ENCODE results near the gene HDAC9.

The HDAC9 gene

DNA sequence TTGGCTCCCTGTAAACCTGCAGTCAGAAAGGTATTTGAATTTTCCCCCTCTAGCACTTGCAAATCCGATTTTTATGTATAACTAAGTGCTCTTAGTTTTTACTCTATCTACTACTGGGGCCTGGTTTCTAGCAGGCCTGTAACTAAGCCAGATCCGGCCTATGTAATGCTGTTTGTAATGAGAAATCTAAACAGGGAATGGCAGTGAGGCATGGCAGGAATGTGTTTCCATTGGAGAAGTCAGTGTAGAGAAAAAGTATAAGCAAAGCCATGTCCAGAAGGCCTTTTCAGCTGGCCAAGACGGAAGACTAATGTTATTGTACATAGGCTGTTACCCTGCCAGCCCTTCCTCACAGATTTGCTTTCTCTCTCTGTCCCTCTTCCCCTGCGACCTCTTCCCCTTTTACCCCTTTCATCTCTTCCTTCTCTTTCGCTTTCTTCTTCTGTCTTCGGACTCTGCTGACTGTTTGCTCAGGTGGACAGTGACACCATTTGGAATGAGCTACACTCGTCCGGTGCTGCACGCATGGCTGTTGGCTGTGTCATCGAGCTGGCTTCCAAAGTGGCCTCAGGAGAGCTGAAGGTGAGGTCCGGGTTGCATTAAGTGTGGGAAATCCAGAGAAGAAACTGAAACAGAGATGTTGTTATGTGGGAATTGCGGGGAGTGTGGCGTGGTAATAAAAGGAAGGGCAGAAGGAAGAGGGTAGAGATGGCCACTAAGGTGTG is 297.5 kb downstream of the HDAC9 start:
- DNase-seq (ENCODE audit: low spot score) = peak; percentile 33

DNA sequence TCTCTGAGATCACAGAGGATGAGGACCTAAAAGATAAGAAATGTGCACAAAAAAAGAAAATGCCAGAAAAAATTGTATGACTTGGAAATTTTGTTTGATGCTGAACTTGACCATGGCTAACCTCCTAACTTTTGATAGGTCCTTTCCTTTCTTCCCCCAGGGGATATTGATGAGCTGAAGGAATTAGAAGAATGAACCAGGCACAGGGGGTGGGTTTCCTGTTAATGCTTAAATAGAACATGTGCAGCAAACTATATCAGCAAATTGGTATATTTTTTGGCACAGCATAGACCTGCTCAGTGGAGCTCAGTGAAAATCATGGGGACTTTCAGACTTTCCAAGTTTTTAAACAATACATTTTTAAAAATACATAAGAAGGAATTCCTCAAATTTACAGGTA is 300.7 kb downstream of the HDAC9 start:
- no peak for DNase-seq (ENCODE audit: low spot score)

DNA sequence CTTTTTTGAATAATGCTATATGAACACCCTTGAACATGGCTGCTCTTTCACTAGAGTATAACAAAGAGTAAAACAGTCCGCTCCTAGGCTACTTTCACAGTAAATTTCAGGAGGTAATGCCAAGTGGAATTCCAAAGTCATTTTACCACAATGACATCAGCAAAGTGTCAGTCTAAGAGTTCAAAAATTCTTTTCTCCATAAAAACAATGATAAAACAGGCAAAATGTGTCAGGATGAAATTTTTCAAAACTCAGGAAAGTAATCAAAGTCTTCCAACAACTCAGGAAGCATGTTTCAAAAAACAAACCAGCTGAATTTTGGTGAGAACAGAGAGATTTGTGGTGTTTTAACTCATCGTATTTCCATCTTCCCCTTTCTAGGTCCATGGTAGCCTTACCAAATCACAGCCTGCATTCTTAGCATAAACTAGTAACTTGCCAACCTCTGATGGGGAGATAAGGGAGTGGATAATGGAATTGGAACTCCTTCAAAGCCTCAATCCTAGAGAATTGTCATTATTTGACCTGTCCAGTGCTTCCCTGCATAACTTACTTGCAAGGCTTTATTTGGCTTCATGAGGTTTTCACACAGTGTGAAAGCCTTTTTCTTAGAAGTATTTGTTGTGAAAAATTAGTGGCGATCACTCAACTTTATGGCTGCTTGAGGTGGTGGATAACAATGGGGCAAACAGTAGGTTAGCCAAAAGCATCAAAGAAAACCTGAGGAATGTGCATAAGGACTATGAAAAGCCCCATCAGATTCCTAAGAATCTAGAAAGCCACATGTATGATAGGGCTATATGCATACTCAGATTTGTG is 302.7 kb downstream of the HDAC9 start:
- DNase-seq (ENCODE audit: low spot score) = no peak

DNA sequence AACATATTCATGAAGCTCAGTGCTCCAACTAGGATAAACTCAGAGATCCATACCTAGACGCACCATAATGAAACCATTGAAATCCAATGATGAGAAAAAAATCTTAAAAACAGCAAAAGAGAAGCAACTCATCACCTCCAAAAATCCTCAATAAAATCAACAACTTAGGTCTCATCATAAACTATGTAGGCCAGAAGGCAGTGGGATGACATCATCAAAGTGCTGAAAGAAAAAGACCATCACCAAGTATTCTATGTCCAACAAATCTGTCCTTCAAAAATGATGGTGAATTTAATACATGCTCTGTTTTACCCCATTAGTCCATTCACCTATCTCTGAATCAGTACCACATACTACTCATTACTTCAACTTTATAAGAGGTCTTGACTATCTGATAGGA is 304.4 kb downstream of the HDAC9 start:
- DNase-seq (ENCODE audit: low spot score) = no peak

DNA sequence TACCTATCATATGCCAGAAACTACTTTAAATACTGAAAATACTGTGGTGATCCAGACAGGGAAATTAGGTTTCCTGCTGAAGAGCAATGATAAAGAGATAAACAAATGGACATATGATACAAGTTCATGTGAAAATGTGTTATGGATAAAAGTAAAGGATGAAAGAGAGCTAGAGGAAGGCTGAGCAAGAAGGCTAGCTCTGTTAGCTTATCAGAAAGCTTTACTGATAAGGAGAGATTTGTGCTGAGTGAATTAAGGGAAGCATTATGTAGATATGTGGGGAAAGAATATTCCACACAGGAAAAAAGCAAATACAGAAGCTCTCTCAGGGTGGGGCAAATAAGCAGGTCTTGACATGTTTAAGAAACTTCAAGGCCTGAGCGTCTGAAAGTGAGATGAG is 308.4 kb downstream of the HDAC9 start:
- DNase-seq (ENCODE audit: low spot score) = no peak

DNA sequence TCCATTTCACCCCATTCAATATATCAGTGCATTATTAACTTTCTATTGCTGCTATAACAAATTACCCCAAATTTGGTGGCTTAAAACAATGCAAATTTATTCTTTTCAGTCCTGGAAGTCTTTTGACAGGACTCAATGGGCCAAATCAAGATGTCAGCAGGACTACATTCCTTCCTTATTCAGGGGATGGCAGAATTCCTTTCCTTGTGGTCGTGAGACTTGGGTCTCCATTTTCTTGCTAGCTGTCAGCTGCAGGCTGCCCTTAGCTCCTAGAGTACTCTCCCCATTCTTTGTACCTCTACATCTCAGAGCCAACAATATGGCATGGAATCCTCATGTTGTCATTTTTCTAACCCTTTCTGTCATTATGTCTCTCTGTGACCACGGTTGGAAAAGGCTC is 310.6 kb downstream of the HDAC9 start:
- no peak for DNase-seq (ENCODE audit: low spot score)

DNA sequence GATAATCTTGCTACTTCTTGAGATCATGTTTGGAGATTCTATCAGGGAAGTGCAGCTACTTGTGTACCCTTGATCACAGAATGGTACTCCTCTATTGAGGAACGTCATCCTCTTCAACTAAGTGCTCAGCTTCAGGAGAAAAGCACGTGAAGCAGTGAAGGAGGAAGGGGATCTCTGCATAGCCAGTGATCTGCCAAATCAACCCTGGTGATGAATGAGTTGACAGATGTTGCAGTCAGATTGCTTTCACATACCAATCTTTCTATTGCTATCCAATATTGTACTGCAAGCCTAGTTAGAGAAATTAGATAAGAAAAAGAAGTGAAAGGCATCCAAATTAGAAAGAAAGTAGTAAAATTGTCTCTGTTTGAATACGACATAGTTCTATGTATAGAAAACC is 312.5 kb downstream of the HDAC9 start:
- no peak for DNase-seq (ENCODE audit: low spot score)

DNA sequence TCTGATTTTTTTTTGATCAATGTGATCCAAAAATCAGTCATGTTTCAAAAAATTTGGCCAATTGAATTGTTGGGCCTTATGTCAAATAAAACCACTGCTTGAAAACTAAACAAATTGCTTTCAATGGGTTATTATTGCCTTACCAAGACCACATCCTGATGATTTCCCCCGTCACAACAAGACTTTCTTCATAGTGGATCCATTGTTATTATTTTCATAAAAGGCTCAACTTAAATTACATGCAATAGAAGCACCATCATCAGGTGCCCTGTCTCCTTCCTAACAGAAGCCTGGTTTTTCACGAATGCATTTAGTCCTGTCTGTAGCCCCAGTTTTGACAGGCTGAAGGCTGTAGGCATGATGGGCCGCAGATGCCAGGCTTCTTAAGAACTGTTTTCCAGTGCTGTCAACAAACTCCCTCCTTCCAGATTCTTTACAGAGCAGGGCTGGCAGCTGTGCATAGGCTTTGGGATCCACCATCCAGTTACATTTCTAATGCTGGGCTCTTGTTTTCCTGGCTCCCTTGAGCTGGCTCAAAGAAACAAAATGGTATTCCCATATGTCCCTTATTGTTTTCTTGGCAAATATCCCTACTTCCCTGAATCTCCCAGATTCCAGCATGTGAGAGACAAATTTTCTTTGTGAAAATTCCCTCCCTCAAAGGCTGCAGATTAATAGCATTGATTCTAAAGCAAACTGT is 319.9 kb downstream of the HDAC9 start:
- DNase-seq (ENCODE audit: low spot score) = no peak

DNA sequence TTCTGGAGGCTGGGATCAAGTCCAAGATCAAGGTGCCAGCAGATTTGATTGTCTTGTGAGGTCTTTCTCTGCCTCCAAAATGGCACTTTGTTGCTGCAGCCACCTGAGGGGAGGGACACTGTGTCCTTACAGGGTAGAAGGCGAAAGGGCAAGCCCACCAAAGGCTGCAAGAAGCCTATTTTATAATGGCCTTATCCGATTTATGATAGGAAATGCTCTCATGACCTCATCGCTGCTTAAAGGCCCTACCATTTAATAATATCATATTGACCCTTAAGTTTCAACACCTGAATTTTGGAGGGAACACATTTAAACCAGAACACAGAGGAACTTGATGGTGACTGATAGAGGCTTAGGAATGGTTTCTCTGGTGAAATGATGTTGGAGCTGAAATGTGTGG is 325.4 kb downstream of the HDAC9 start:
- DNase-seq (ENCODE audit: low spot score) = no peak

DNA sequence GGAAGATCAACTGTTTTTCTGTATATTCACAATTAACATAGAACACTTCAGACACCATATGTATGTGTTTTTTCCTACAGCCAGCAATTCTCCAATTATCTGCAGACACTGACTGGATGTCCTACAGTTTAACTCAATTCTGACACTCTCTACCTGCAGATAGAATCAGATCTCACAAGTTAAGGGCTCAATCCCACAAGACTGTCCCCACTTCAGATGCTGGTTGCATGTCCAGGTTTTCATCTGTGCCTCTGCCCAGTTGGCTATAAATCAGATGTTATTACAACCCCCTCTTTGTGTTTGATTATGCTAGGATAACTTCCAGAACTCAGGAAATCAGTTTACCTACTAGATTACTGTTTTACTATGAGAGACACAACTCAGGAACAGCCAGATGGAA is 326.0 kb downstream of the HDAC9 start:
- DNase-seq (ENCODE audit: low spot score) = no peak

DNA sequence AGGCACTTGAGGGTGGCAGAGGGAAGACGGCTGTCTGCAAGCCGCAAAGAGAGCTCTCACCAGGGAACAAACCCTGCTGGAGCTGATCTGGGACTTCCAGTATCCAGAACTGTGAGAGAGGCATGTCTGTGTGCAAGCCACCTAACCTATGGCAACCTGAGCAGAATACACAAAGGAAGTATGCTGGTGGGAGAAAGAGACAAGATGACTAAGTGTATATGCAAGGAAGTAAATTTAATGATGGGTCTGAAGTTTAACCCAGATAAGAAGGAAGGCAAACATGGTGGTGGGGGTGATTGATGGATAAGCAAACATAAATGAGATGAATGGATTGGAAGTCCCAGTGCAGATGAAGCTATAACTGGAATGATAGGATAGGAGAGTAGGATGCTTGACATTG is 328.6 kb downstream of the HDAC9 start:
- no peak for DNase-seq (ENCODE audit: low spot score)

DNA sequence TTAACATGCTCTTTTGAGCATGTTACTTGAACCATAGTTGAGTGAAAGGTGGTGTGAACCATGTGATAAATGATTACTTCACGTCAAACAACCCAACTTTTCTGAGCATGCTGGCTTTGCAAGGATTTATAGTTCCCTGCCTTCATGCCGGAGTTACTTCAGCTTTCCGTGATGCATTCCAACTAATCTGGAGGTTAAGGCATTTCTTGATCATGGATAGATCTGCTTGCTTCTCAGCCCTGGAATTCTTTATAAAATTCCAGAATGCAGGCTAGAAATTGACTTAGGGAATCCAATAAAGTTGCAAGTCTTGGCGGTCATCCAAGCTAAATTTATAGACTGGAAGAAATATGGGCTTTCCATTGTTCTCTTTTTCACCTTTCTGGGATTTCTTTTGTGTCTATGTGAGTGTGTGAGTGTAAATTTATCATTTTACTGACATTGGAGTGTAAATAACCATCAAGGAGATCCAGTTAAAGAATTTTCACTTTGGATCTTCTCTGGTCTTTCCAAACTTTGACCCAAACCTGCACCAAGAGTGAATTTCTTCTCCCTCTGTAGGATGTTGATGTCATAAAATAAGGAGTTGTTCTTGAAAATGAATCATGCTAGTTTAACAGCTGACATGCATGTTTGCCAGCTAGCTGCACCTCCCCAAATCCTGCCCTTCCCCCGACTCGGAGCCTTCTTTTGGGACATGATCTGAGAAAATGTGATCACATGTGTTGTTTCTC is 332.9 kb downstream of the HDAC9 start:
- no peak for DNase-seq (ENCODE audit: low spot score)

DNA sequence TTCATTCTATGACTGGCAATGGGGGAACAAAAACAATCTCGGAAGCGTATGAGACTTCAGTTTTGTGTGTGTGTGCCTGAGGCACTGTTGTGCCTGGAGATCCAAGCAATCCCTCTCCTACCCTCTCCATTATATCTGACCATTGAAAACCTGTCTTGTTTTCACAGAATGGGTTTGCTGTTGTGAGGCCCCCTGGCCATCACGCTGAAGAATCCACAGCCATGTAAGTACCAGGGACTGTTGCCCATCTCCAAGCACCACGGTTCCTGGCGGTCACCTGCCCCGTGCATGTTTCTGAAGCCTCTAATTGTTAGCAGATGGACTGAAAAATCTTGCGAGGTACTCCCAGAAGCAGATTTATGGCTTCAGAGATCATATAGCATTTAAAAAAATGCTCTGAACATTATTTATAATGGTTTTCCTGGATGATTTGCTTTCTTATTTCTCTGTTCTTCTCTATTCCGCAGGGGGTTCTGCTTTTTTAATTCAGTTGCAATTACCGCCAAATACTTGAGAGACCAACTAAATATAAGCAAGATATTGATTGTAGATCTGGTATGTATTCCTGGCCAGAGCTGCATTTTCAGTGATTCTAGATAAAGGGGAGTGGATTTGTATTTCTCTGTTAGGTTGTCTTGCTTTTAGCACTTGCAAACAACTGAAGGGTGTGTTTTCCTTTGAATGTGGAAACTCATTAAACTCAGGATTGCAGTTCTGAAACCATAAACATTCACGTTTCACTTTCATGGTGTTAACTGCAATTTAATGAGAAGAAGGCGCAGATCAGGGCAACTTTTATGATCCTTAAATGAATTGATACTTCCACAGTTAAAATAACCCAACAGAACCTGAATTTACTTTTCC is 333.7 kb downstream of the HDAC9 start:
- no peak for DNase-seq (ENCODE audit: low spot score)

DNA sequence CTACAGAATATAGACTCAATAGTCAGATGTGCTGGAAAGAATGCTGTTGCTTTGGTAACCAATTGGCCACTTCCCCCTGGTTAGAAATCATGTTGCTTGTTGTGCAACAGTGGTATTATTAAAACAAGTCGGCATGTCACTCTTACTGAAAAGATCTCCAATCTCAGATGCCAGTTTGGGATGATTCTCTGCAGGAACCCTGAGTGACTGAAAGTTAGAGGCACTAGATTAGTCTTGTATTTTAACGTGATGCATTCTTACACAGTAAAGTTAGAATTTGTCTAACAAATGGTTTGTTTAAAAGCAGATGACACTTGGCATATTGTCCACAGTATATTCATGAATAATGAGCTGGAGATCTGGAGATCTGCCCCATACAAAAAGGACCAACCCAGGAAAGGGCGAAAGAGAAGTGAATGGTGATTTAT is 334.3 kb downstream of the HDAC9 start:
- DNase-seq (ENCODE audit: low spot score) = peak; percentile 19

DNA sequence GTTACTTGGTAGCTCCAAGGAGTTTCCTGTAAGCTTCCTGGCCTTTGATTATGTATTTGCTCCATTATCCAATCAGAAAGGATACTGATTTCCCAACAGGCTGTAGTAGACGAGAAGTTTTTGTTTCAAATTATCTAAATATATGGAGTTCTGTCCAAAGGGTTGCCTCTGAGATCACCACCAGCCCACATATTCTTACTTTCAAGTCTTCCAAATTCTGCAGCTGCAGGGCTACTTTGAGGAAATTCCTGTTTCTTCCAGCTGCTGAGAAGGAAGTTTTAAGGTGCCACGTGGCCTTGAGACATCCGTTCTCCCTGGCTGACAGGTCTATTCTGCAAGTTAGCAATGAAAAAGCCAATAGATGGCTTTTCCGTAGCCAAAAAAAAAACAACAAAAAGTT is 335.9 kb downstream of the HDAC9 start:
- DNase-seq (ENCODE audit: low spot score) = no peak

DNA sequence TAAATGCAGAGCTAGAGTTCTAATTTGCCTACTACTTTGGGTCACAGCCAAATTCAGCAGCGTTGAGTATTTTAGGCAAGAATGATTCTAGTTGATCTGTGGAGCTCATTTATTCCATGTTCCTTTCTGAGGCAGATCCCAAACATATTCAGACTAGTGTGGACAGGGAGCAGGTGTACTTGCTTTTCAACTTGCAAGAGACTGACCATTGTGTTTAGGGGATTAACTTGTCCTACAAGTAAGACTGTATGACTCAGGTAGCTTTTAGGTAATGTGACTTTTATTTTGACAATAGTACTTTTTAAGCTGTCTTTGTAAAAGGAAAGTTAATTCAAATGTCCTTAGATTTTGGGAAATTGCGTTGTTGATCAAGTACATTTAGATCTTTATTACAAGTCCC is 336.4 kb downstream of the HDAC9 start:
- DNase-seq (ENCODE audit: low spot score) = no peak

DNA sequence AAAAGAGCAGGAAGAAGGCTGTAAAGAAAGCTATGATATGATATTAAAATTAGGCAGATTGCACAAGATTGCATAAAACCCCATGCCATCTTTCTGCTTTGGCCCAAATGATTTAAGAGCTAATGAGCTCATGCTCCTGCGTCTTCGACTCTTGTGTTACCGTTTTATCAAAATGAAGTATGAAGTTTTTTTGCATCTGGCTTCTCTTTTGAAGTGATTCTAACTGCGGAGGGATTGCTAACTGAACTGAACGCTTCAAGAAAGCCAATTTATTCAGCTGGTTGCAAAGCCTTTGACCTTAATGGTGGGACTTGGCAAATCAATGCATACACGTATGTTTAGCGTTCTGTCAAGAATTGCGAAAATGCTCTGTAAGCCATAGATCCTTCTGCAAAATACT is 339.0 kb downstream of the HDAC9 start:
- no peak for DNase-seq (ENCODE audit: low spot score)

DNA sequence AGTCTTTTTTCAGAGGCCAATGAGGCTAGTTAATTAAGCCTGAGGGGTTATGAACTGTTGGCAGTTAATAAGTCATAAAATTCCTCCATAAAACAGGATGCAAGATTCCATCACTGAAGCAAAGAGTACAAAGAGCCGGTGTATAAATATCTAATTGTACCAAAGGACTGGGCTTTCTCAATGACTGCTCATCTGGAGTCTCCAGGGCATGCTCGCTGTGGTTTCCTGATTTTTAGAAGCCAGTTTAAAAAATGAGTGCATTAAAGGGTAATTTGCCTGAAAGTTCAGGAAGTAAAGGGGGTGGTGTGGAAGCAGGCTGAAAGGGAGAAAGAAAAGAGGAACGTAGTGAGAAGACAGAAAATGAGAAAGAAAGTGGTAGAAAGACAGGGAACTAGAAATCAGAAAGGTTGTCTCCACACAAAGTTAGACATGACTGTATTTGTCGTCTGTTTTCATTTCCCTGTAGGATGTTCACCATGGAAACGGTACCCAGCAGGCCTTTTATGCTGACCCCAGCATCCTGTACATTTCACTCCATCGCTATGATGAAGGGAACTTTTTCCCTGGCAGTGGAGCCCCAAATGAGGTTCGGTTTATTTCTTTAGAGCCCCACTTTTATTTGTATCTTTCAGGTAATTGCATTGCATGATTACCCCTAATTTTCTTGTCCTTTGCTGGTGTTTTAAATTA is 339.6 kb downstream of the HDAC9 start:
- no peak for DNase-seq (ENCODE audit: low spot score)

DNA sequence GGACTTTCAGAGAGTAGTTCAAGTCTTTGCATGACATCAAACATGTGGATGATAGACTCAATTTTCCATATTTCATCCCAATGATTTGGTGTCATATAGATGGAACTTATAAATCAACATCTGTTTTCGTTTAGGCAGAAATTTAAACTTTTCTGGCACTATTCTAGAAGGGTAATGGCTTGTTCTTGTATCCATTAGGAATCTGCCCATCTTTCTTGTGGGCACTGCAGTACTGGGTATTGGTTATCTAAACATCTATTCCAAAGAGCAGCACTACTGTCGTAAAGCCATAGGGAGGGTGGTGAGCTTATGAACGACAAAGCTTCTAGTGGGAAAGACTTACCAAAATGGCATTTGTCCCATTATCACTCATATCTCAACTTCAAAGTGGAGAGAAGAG is 348.4 kb downstream of the HDAC9 start:
- DNase-seq (ENCODE audit: low spot score) = no peak

DNA sequence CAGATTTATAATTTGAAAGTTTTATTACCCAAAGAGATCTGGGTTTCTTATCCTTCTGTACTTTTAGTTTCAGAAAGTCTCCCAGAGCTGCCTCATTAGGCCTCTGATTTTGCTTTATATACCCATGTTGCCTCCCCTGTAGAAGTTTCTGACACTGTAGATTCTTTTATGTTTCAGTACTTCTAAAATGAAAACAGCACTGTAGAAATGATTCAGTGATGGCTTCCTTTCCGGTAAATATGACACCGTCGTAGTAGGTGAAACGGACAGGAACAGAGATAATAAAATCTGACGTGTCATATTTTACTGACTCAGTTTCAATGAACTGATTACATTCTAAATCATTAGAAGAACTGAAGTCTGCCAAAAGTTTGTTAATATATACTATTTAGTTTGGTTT is 349.2 kb downstream of the HDAC9 start:
- no peak for DNase-seq (ENCODE audit: low spot score)

DNA sequence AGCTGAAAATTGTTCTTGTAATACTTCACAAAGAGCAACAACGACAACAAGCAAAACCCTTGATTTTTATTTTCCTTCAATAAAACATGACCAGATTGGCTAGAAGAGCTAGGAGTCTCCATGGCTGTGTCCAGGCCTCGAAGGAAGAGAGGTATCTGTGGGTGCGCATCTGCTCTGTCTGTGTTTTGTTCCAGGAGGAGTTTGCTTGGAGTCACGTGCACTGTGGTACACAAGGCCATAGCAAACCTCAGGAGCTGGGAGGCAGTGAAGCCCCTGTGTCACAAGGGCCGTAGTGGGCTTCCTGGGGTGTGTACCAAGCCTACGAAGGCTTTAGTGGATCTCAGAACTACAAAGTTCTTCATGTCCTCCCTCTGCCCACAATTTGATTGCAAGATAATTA is 350.2 kb downstream of the HDAC9 start:
- DNase-seq (ENCODE audit: low spot score) = no peak

Data from AG08396 (cell line).